HUDEP-2 (cell line): ENCODE results near the gene MYLK.

Experiments used
- DNase-seq, 76 experiments: peaks; one replicate each; lab custom pipeline; 2025; ENCODE audit not compliant: unreplicated experiment in 76 of 76; lab: John Stamatoyannopoulos, UW

Gene MYLK

GRCh38 chr3:123778525-123778924, 105.6 kb downstream of the MYLK start:
- DNase-seq: no peak

- DNase-seq: no peak
Observed at GRCh38 chr3:123776071-123776782, 107.9 kb downstream of the MYLK start.

GRCh38 chr3:123774474-123774873, 109.7 kb downstream of the MYLK start:
- DNase-seq: no peak

- DNase-seq: no peak
Observed at GRCh38 chr3:123773681-123774431, 110.3 kb downstream of the MYLK start.

- DNase-seq: no peak
Observed at GRCh38 chr3:123769356-123769743, 114.8 kb downstream of the MYLK start.

- DNase-seq: no peak
Observed at GRCh38 chr3:123768480-123769355, 115.4 kb downstream of the MYLK start.

- no peak for DNase-seq
Observed at GRCh38 chr3:123767564-123768292, 116.4 kb downstream of the MYLK start.

GRCh38 chr3:123767009-123767372, 117.1 kb downstream of the MYLK start:
- no peak for DNase-seq

GRCh38 chr3:123766193-123767008, 117.7 kb downstream of the MYLK start:
- DNase-seq: no peak

GRCh38 chr3:123765475-123766128, 118.5 kb downstream of the MYLK start:
- no peak for DNase-seq

GRCh38 chr3:123764647-123765046, 119.5 kb downstream of the MYLK start:
- DNase-seq: no peak

- no peak for DNase-seq
Observed at GRCh38 chr3:123762805-123763204, 121.3 kb downstream of the MYLK start.

- no peak for DNase-seq
Observed at GRCh38 chr3:123760817-123761216, 123.3 kb downstream of the MYLK start.

- DNase-seq: no peak
Observed at GRCh38 chr3:123759871-123760270, 124.3 kb downstream of the MYLK start.

- no peak for DNase-seq
Observed at GRCh38 chr3:123759311-123759710, 124.8 kb downstream of the MYLK start.

GRCh38 chr3:123758081-123758564, 126.0 kb downstream of the MYLK start:
- no peak for DNase-seq

- DNase-seq: peak in 1 of 76 experiments; percentile 4
Observed at GRCh38 chr3:123757281-123757940, 126.7 kb downstream of the MYLK start.

GRCh38 chr3:123755501-123755900, 128.6 kb downstream of the MYLK start:
- no peak for DNase-seq

GRCh38 chr3:123755085-123755484, 129.0 kb downstream of the MYLK start:
- DNase-seq: no peak
